ENCODE data around the gene PLS3. TPM values are rescaled to one million over a fixed set of nuclear protein-coding genes. Genes with fewer than 3 reads are reported as not detected.

Gene PLS3
- total RNA-seq, 1 donor from 2014 or later, result 197 TPM

DNA sequence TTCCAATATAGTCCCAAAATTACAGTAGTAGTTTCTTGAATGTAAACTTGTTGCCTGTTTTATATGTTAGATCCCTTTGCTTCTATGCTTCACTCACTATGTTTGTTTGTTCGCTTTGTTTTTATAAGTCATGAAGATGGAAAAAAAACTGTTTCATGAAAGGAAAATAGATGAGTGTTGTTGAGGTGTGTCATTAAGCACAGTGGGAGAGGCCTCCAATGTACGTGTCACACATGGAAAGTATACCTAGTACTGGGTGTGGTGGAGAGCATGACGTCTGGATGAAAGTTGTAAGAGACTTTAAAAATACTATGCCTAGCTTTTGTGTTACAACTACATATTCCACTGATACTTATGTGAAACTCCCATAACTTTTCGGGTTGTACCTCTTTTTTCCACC, 28.4 kb downstream of the PLS3 start:
- Mint-ChIP-seq H3K27ac (peak overlapping the region; percentile 99), H3K9me3 (peaks cover 5% of the 10 kb centered on the region), H3K36me3 (peaks cover 6% of the 10 kb centered on the region), H3K4me1 (ENCODE audit: unreplicated experiment) (peaks cover 38% of the 10 kb centered on the region), H3K27me3 (no peaks in the 10 kb centered on the region), H3K4me3 (peak overlapping the region; percentile 79)
- TF ChIP-seq, protein P1, sequence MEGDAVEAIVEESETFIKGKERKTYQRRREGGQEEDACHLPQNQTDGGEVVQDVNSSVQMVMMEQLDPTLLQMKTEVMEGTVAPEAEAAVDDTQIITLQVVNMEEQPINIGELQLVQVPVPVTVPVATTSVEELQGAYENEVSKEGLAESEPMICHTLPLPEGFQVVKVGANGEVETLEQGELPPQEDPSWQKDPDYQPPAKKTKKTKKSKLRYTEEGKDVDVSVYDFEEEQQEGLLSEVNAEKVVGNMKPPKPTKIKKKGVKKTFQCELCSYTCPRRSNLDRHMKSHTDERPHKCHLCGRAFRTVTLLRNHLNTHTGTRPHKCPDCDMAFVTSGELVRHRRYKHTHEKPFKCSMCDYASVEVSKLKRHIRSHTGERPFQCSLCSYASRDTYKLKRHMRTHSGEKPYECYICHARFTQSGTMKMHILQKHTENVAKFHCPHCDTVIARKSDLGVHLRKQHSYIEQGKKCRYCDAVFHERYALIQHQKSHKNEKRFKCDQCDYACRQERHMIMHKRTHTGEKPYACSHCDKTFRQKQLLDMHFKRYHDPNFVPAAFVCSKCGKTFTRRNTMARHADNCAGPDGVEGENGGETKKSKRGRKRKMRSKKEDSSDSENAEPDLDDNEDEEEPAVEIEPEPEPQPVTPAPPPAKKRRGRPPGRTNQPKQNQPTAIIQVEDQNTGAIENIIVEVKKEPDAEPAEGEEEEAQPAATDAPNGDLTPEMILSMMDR (conservative IDR thresholded peaks at IDR 0.05), result no peak
- DNase-seq (ENCODE audit: extremely low spot score, unreplicated experiment), result no peak

- Mint-ChIP-seq H3K4me1 (ENCODE audit: unreplicated experiment) (peaks cover 46% of the 10 kb centered on the region), H3K4me3 (peak overlapping the region; percentile 81), H3K36me3 (peaks cover 14% of the 10 kb centered on the region), H3K27me3 (no peaks in the 10 kb centered on the region), H3K27ac (peak overlapping the region; percentile 99), H3K9me3 (peaks cover 5% of the 10 kb centered on the region)
- DNase-seq (ENCODE audit: extremely low spot score, unreplicated experiment), result no peak
- TF ChIP-seq, protein P1 (conservative IDR thresholded peaks at IDR 0.05), result no peak
These were observed 30.4 kb downstream of the PLS3 start for GRCh38 chrX:115591420-115591819.

- peak overlapping the region; percentile 81 for H3K4me3 Mint-ChIP-seq
- peaks cover 46% of the 10 kb centered on the region for H3K4me1 Mint-ChIP-seq (ENCODE audit: unreplicated experiment)
- no peak for DNase-seq (ENCODE audit: extremely low spot score, unreplicated experiment)
- peak overlapping the region; percentile 99 for H3K27ac Mint-ChIP-seq
- H3K27me3 Mint-ChIP-seq, result no peaks in the 10 kb centered on the region
- TF ChIP-seq, protein P1 (conservative IDR thresholded peaks at IDR 0.05), result no peak
- H3K9me3 Mint-ChIP-seq, result peaks cover 5% of the 10 kb centered on the region
- peaks cover 16% of the 10 kb centered on the region for H3K36me3 Mint-ChIP-seq
These were observed 31.2 kb downstream of the PLS3 start for GRCh38 chrX:115591856-115592842.

- Mint-ChIP-seq H3K4me3 (peak overlapping the region; percentile 84), H3K9me3 (peaks cover 5% of the 10 kb centered on the region), H3K36me3 (peaks cover 22% of the 10 kb centered on the region), H3K27me3 (no peaks in the 10 kb centered on the region), H3K4me1 (ENCODE audit: unreplicated experiment) (peaks cover 46% of the 10 kb centered on the region), H3K27ac (peak overlapping the region; percentile 99)
- TF ChIP-seq, protein P1 (conservative IDR thresholded peaks at IDR 0.05), result no peak
- no peak for DNase-seq (ENCODE audit: extremely low spot score, unreplicated experiment)
These were observed 32.2 kb downstream of the PLS3 start for GRCh38 chrX:115592997-115593734.

DNA sequence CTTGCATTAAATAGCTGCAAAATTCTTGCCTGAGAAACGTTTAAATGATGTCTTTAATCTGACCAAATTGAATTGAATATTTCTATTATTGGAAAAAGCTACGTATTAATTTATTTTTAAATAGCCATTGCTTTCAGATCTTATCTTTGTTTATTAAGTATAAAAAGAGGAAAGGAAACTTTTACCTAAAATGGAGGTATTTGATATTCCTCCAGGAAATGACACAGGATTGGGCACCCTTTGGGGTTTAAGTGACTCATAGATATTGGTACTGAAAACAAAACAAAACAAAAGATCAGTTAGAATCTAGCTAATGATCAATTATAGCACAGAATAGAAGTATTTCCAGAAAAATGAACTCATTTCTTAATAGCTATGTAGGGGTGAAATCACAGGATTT, 34.1 kb downstream of the PLS3 start:
- Mint-ChIP-seq H3K27me3 (no peaks in the 10 kb centered on the region), H3K27ac (peak overlapping the region; percentile 99), H3K9me3 (no peaks in the 10 kb centered on the region), H3K4me3 (peak overlapping the region; percentile 85), H3K36me3 (peaks cover 16% of the 10 kb centered on the region), H3K4me1 (ENCODE audit: unreplicated experiment) (peaks cover 41% of the 10 kb centered on the region)
- TF ChIP-seq, protein P1 (conservative IDR thresholded peaks at IDR 0.05), result no peak
- no peak for DNase-seq (ENCODE audit: extremely low spot score, unreplicated experiment)
